Measurements from ENCODE around the gene BBS1.
A peak's percentile ranks its signal among the peaks of the same experiment; 100 is the strongest.

Gene BBS1

DNA sequence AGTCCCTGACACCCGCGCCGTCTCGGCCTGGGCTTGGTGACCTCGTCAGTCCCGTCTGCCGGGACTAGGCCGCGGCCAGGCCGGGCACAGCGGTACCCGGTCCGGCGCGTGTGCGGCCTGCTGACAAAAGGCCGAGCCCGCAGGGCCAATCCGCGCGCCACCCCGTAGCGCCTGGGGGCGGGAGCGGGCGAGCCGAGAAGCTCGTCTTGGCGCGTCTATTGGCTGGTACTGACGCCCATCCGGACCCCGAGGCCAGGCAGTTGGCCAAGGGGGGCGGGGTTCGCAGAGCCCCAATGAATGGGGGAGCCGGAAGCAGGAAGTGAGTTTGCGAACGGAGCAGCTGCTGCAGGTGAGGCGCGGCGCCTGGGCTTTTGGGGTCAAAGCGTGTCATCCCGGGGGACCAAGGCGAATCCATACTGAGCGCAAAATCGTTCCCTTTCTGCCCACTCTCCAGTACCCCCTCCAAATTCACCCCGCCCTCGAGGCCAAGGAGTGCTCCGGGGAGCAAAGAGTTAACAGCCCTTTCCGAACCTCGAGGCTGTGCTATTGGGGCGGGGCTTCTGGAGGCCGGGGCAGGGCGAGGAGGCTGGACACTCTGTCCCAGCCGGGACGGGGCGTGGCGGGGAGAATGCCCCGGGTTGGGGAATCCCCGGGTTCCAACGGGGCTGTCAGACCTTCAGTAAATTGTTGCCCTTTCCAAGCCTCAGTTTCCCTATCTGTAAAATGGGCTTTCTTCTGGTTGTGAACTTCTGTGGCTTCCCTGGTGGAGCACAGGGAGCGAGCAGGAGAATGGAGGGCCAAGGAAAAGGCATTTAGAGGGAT is 30.1 kb upstream of the BBS1 start, which contains the start of gene DPP3 (continued):
- TF ChIP-seq, protein P1, sequence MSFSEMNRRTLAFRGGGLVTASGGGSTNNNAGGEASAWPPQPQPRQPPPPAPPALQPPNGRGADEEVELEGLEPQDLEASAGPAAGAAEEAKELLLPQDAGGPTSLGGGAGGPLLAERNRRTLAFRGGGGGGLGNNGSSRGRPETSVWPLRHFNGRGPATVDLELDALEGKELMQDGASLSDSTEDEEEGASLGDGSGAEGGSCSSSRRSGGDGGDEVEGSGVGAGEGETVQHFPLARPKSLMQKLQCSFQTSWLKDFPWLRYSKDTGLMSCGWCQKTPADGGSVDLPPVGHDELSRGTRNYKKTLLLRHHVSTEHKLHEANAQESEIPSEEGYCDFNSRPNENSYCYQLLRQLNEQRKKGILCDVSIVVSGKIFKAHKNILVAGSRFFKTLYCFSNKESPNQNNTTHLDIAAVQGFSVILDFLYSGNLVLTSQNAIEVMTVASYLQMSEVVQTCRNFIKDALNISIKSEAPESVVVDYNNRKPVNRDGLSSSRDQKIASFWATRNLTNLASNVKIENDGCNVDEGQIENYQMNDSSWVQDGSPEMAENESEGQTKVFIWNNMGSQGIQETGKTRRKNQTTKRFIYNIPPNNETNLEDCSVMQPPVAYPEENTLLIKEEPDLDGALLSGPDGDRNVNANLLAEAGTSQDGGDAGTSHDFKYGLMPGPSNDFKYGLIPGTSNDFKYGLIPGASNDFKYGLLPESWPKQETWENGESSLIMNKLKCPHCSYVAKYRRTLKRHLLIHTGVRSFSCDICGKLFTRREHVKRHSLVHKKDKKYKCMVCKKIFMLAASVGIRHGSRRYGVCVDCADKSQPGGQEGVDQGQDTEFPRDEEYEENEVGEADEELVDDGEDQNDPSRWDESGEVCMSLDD (tag by site-specific recombination; IDR thresholded peaks at IDR 0.05) = peak; percentile 100
- peak; percentile 57; the same call in 1 of the 2 replicates for TF ChIP-seq HOXC10 (CRISPR knock-in tag; IDR thresholded peaks at IDR 0.05)
- no peak for TF ChIP-seq ZNF555 (tag by site-specific recombination; conservative IDR thresholded peaks at IDR 0.05)
- no peak for TF ChIP-seq ZNF510 (tag by site-specific recombination; IDR thresholded peaks at IDR 0.05; ENCODE audit: insufficient replicate concordance)
- TF ChIP-seq SCRT2 (tag by site-specific recombination; IDR thresholded peaks at IDR 0.05) = peak; percentile 2; the same call in 1 of the 2 replicates
- TF ChIP-seq ZNF529 (tag by site-specific recombination; IDR thresholded peaks at IDR 0.05; ENCODE audit: insufficient replicate concordance) = no peak
- no peak for TF ChIP-seq ZNF664 (tag by site-specific recombination; IDR thresholded peaks at IDR 0.05)
- peak; percentile 73 for TF ChIP-seq ZBTB17 (tag by site-specific recombination; IDR thresholded peaks at IDR 0.05)
- TF ChIP-seq ZNF175 (tag by site-specific recombination; IDR thresholded peaks at IDR 0.05) = no peak
- TF ChIP-seq ZNF830 (tag by site-specific recombination; IDR thresholded peaks at IDR 0.05; ENCODE audit: low read depth) = no peak
- no peak for TF ChIP-seq ZNF544 (tag by site-specific recombination; IDR thresholded peaks at IDR 0.05)
- TF ChIP-seq REPIN1 (tag by site-specific recombination; IDR thresholded peaks at IDR 0.05; ENCODE audit: low read depth) = no peak
- TF ChIP-seq ZNF18 (tag by site-specific recombination; IDR thresholded peaks at IDR 0.05) = 0 out of 2 replicates have a peak, but pooled peaks have one; percentile 45
- peak; percentile 71; the same call in 1 of the 2 replicates for TF ChIP-seq ZNF394 (tag by site-specific recombination; IDR thresholded peaks at IDR 0.05; ENCODE audit: borderline replicate concordance)
- peak; percentile 59; the same call in 1 of the 2 replicates for TF ChIP-seq ZNF692 (tag by site-specific recombination; IDR thresholded peaks at IDR 0.05)
- no peak for TF ChIP-seq ZNF155 (tag by site-specific recombination; IDR thresholded peaks at IDR 0.05)
- TF ChIP-seq ZFP41 (tag by site-specific recombination; IDR thresholded peaks at IDR 0.05; ENCODE audit: borderline replicate concordance) = no peak
- TF ChIP-seq ZNF350 (tag by site-specific recombination; IDR thresholded peaks at IDR 0.05) = no peak
- no peak for TF ChIP-seq ZNF132 (tag by site-specific recombination; IDR thresholded peaks at IDR 0.05; ENCODE audit: borderline replicate concordance)
- TF ChIP-seq ZNF624 (tag by site-specific recombination; IDR thresholded peaks at IDR 0.05) = no peak
- TF ChIP-seq ZNF571 (tag by site-specific recombination; IDR thresholded peaks at IDR 0.05) = no peak
- TF ChIP-seq ZNF324 (tag by site-specific recombination; IDR thresholded peaks at IDR 0.05) = no peak
- no peak for TF ChIP-seq ZNF658 (tag by site-specific recombination; IDR thresholded peaks at IDR 0.05)
- no peak for TF ChIP-seq ZNF518A (tag by site-specific recombination; conservative IDR thresholded peaks at IDR 0.05; ENCODE audit: low read depth)
- peak; percentile 59; the same call in 1 of the 2 replicates for TF ChIP-seq GLIS1 (tag by site-specific recombination; IDR thresholded peaks at IDR 0.05)
- TF ChIP-seq KLF7 (tag by site-specific recombination; IDR thresholded peaks at IDR 0.05; ENCODE audit: borderline replicate concordance) = peak; percentile 44; the same call in 1 of the 2 replicates
- no peak for TF ChIP-seq ZNF677 (tag by site-specific recombination; IDR thresholded peaks at IDR 0.05)

All from HEK293 (cell line).